ENCODE measurements around the gene CHD5. TPM values are rescaled to one million over a fixed set of nuclear protein-coding genes. Genes with fewer than 3 reads are reported as not detected.

The CHD5 gene
- total and polyA plus RNA-seq, 2 of the 4 experiments (the other 2 are of a cell fraction), result under 0.01 to 0.09 TPM

DNA sequence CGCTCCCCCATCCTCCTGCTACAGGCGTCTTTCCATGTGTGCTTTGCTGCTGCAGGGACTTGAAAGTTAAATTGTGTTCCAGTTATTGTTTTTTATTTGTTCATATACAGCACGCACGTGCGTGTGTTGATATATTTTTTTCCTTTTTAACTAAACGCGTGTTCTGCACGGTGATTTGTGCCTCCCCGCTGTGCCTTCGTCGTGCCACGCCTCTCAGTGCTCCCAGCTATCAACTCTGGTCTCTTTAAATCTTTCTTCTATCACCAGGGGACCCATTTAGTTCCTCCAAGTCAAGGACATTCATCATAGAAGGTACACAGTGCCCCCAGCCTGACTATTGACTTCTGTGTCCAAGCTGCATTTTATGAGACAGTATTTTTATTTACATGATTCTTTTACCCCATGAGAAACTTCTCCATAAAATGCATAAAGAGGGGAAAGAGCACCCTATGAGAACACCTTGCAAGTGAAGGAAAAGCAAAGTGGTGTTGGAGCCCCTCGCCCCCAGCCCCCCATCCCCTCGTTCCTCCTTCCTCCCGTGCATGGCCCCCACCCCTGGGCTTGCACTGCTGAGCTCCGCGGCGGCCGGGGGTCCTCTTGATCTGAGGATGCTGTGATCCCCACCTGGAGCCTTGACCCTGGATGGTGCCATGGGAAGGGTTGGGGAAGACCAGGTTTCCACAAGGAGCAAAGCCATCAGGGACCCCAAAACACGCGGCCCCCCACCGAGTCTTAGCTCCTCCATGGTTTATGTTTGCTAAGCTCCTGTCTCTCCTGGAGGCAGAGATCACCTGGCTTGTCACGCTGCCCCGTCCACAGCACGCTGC is 88.9 kb downstream of the CHD5 start:
- no peak for TF ChIP-seq NFE2L2 (IDR thresholded peaks at IDR 0.05; ENCODE audit: low read depth, low read length)
- no peak for TF ChIP-seq FOS (IDR thresholded peaks at IDR 0.05; ENCODE audit: low read depth, low read length)
- TF ChIP-seq, protein P1, sequence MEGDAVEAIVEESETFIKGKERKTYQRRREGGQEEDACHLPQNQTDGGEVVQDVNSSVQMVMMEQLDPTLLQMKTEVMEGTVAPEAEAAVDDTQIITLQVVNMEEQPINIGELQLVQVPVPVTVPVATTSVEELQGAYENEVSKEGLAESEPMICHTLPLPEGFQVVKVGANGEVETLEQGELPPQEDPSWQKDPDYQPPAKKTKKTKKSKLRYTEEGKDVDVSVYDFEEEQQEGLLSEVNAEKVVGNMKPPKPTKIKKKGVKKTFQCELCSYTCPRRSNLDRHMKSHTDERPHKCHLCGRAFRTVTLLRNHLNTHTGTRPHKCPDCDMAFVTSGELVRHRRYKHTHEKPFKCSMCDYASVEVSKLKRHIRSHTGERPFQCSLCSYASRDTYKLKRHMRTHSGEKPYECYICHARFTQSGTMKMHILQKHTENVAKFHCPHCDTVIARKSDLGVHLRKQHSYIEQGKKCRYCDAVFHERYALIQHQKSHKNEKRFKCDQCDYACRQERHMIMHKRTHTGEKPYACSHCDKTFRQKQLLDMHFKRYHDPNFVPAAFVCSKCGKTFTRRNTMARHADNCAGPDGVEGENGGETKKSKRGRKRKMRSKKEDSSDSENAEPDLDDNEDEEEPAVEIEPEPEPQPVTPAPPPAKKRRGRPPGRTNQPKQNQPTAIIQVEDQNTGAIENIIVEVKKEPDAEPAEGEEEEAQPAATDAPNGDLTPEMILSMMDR (conservative IDR thresholded peaks at IDR 0.05; ENCODE audit: low read depth, low read length), result no peak
- TF ChIP-seq BHLHE40 (IDR thresholded peaks at IDR 0.05; ENCODE audit: low read depth, low read length), result no peak
- no peak for TF ChIP-seq RCOR1 (IDR thresholded peaks at IDR 0.05; ENCODE audit: insufficient replicate concordance, low read length)
- no peak for TF ChIP-seq POLR2A (IDR thresholded peaks at IDR 0.05; ENCODE audit: low read depth, low read length)
- no peak for TF ChIP-seq CHD1 (IDR thresholded peaks at IDR 0.05; ENCODE audit: low read depth, low read length)
- no peak for TF ChIP-seq MAFK (IDR thresholded peaks at IDR 0.05; ENCODE audit: low read depth, low read length)
- TF ChIP-seq USF2 (IDR thresholded peaks at IDR 0.05; ENCODE audit: low read depth, low read length), result no peak
- no peak for TF ChIP-seq CEBPB (IDR thresholded peaks at IDR 0.05; ENCODE audit: low read depth, low read length)
- TF ChIP-seq, protein P2, sequence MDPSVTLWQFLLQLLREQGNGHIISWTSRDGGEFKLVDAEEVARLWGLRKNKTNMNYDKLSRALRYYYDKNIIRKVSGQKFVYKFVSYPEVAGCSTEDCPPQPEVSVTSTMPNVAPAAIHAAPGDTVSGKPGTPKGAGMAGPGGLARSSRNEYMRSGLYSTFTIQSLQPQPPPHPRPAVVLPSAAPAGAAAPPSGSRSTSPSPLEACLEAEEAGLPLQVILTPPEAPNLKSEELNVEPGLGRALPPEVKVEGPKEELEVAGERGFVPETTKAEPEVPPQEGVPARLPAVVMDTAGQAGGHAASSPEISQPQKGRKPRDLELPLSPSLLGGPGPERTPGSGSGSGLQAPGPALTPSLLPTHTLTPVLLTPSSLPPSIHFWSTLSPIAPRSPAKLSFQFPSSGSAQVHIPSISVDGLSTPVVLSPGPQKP (IDR thresholded peaks at IDR 0.05; ENCODE audit: borderline replicate concordance, low read depth, low read length), result no peak
- no peak for TF ChIP-seq MXI1 (IDR thresholded peaks at IDR 0.05; ENCODE audit: borderline replicate concordance, low read depth, low read length)
- TF ChIP-seq SMC3 (IDR thresholded peaks at IDR 0.05; ENCODE audit: low read depth, low read length), result no peak
- no peak for TF ChIP-seq MAZ (IDR thresholded peaks at IDR 0.05; ENCODE audit: borderline replicate concordance, low read depth, low read length)
- TF ChIP-seq RFX5 (IDR thresholded peaks at IDR 0.05; ENCODE audit: low read depth, low read length), result no peak
- H2AK9ac ChIP-seq (replicated peaks; ENCODE audit: low read depth, low read length, poor library complexity), result no peak overlapping the region
- ChIA-PET CTCF (no interaction called here), POLR2A (ENCODE audit: unreplicated experiment) (no interaction called here)
- no peak overlapping the region for H3K4me2 ChIP-seq (ENCODE audit: low read depth, low read length)
- H3K14ac ChIP-seq (replicated peaks; ENCODE audit: low read depth, low read length), result no peak overlapping the region
- DNase-seq (no peak), ATAC-seq (ENCODE audit: low read depth) (no peak)
- no peaks in the 10 kb centered on the region for H3K79me1 ChIP-seq (ENCODE audit: low read depth in 1 of 2, low read length in 2 of 2)
- peaks cover 11% of the 10 kb centered on the region for H3K27me3 ChIP-seq (ENCODE audit: control insufficient read depth, insufficient read depth, low read length)
- no peaks in the 10 kb centered on the region for H3K4me1 ChIP-seq (ENCODE audit: control insufficient read depth, insufficient read depth, low read length)
- in situ Hi-C loops (cut with MboI; ENCODE audit: low sequenced_read_pairs), result no loop called here
- H3K36me3 ChIP-seq (ENCODE audit: control insufficient read depth, insufficient read depth, low read length), result no peaks in the 10 kb centered on the region
- dilution Hi-C loops (cut with HindIII; ENCODE audit: low sequenced_read_pairs, unreplicated experiment), result no loop called here
- intact Hi-C loops (cut with micrococcal nuclease), result no loop called here
- no TSS peak for BruUV-seq (replicated peaks)
- H3K23ac ChIP-seq (ENCODE audit: low read depth, low read length), result no peak overlapping the region
- no peak overlapping the region for H3K4ac ChIP-seq (ENCODE audit: low read depth, low read length)
- no peak overlapping the region for H2BK15ac ChIP-seq (ENCODE audit: low read depth, low read length)
- no peak overlapping the region for H2AFZ ChIP-seq (replicated peaks; ENCODE audit: low read length, poor library complexity)
- WGBS, 2 experiments (ENCODE audit: extremely low coverage in 2 of 2, insufficient read length in 1 of 2), result 48% methylated on average over 8 of the region's 25 CpGs; no CpG with 5 or more reads in 1 of the 2 experiments
- H4K91ac ChIP-seq (ENCODE audit: insufficient read depth, low read depth, low read length), result no peak overlapping the region
- H4K20me1 ChIP-seq (ENCODE audit: insufficient read depth, low read length), result no peaks in the 10 kb centered on the region
- no peak overlapping the region for H4K5ac ChIP-seq (ENCODE audit: low read depth, low read length)
- H3K9ac ChIP-seq (ENCODE audit: low read depth, low read length), result no peak overlapping the region
- H3K9me3 ChIP-seq (ENCODE audit: control insufficient read depth, insufficient read depth, low read length), result no peaks in the 10 kb centered on the region
- no peak overlapping the region for H2AK5ac ChIP-seq (ENCODE audit: low read depth, low read length)
- no peaks in the 10 kb centered on the region for H3K9me1 ChIP-seq (ENCODE audit: insufficient read depth, low read length)
- H4K8ac ChIP-seq (ENCODE audit: low read depth in 2 of 2, low read length in 2 of 2), result no peak overlapping the region
- no peak overlapping the region for H3K18ac ChIP-seq (ENCODE audit: low read depth, low read length)
- H3K4me3 ChIP-seq (ENCODE audit: insufficient read depth, low read depth, low read length), result no peak overlapping the region
- H2BK20ac ChIP-seq (ENCODE audit: low read depth, low read length), result no peak overlapping the region
- no peak overlapping the region for H2BK5ac ChIP-seq (ENCODE audit: low read depth, low read length, poor library complexity, severe bottlenecking)
- H3K56ac ChIP-seq (ENCODE audit: extremely low read depth, insufficient read depth, low read length), result no peak overlapping the region
- no peak overlapping the region for H2BK120ac ChIP-seq (ENCODE audit: low read depth, low read length)
- no peak overlapping the region for H3K27ac ChIP-seq (ENCODE audit: insufficient read depth, low read length)

Measured in IMR-90 (cell line).